ENCODE data around the gene CRIM1.
A peak's percentile ranks its signal among the peaks of the same experiment; 100 is the strongest.

DNA sequence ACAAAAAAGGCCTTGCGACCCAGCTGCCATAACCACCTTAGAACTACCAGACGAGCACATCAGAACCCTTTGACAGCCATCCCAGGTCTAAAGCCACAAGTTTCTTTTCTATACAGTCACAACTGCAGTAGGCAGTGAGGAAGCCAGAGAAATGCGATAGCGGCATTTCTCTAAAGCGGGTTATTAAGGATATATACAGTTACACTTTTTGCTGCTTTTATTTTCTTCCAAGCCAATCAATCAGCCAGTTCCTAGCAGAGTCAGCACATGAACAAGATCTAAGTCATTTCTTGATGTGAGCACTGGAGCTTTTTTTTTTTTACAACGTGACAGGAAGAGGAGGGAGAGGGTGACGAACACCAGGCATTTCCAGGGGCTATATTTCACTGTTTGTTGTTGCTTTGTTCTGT lies 193.6 kb downstream of the CRIM1 start:
- TF ChIP-seq, protein P1, sequence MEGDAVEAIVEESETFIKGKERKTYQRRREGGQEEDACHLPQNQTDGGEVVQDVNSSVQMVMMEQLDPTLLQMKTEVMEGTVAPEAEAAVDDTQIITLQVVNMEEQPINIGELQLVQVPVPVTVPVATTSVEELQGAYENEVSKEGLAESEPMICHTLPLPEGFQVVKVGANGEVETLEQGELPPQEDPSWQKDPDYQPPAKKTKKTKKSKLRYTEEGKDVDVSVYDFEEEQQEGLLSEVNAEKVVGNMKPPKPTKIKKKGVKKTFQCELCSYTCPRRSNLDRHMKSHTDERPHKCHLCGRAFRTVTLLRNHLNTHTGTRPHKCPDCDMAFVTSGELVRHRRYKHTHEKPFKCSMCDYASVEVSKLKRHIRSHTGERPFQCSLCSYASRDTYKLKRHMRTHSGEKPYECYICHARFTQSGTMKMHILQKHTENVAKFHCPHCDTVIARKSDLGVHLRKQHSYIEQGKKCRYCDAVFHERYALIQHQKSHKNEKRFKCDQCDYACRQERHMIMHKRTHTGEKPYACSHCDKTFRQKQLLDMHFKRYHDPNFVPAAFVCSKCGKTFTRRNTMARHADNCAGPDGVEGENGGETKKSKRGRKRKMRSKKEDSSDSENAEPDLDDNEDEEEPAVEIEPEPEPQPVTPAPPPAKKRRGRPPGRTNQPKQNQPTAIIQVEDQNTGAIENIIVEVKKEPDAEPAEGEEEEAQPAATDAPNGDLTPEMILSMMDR (IDR thresholded peaks at IDR 0.05), result no peak
- TF ChIP-seq POLR2A (IDR thresholded peaks at IDR 0.05) (no peak), POLR2AphosphoS5 (IDR thresholded peaks at IDR 0.05) (peak in 1 of 3 donors; percentile 32)
